Esophagus muscularis mucosa (tissue), 4 donors: ENCODE measurements around the gene SORCS2. TPM values are rescaled to one million over a fixed set of nuclear protein-coding genes. Genes with fewer than 3 reads are reported as not detected.

Experiments used
- DNase-seq: peaks from one replicate; pipeline ENCODE4 v3.0.0-alpha.2; 2017; ENCODE audit errors: extremely low spot score
- H3K27ac ChIP-seq, 4 donors: fragments of 200-600 bp; sonication (generic); replicated peaks in 1 of 4; 1 replicate in 3 of 4; 2 replicates in 1 of 4; pipeline ENCODE4 v1.5.1; 2016 to 2019; ENCODE audit warnings: mild to moderate bottlenecking in 1 of 4
- H3K27me3 ChIP-seq, 4 donors: fragments of 200-600 bp; sonication (generic); one replicate each; pipeline versions ENCODE4 v1.5.1 to v1.6.0; 2016 to 2019
- H3K36me3 ChIP-seq, 4 donors: fragments of 200-600 bp; sonication (generic); one replicate each; pipeline ENCODE4 v1.5.1; 2016 to 2019
- H3K4me1 ChIP-seq, 4 donors: fragments of 200-600 bp; sonication (generic); one replicate each; pipeline ENCODE4 v1.5.1; 2016 to 2019
- H3K4me3 ChIP-seq, 4 donors: fragments of 200-600 bp; sonication (generic); 1 replicate in 2 of 4; 2 replicates in 2 of 4; pipeline ENCODE4 v1.5.1; 2016 to 2019; ENCODE audit warnings: mild to moderate bottlenecking in 4 of 4, moderate library complexity in 1 of 4
- H3K9me3 ChIP-seq, 4 donors: fragments of 200-600 bp; sonication (generic); 1 replicate in 3 of 4; 2 replicates in 1 of 4; pipeline ENCODE4 v1.5.1; 2016 to 2019
- CTCF ChIP-seq, 3 experiments: fragments of 200-600 bp in 2 of 3; fragments of 450-650 bp in 1 of 3; sonication (generic) in 2 of 3; IDR thresholded peaks; one replicate each; pipeline ENCODE4 v1.5.1; 2017 to 2019; ENCODE audit warnings: antibody characterized with exemption in 3 of 3, mild to moderate bottlenecking in 2 of 3, moderate library complexity in 1 of 3
- EP300 ChIP-seq: sonication (generic); formaldehyde crosslinking; IDR thresholded peaks from one replicate; pipeline ENCODE4 v1.6.1; 2017; ENCODE audit warnings: antibody characterized with exemption
- POLR2A ChIP-seq: fragments of 450-650 bp; IDR thresholded peaks from one replicate; pipeline ENCODE4 v1.6.1; 2017; ENCODE audit warnings: antibody characterized with exemption, moderate library complexity, mild to moderate bottlenecking, low read depth
- POLR2AphosphoS5 ChIP-seq, 2 donors: sonication (generic); formaldehyde crosslinking; IDR thresholded peaks; one replicate each; pipeline ENCODE4 v1.6.1; 2017; ENCODE audit warnings: antibody characterized with exemption in 2 of 2
- WGBS: methylation state at CpG from one replicate; pipeline ENCODE4 v1.1.5; 2018; 5-methylcytosine and 5-hydroxymethylcytosine counted together
- intact Hi-C: fragments of 100-400 bp; cut with DNase I; formaldehyde crosslinking; loops from one replicate; pipeline ENCODE4 v1.15.1; 2023
- total RNA-seq, 4 donors: library from RNA; depleted of rRNA; stranded (reverse); fragments of >200 nt; gene quantifications; one replicate each; pipeline versions ENCODE4 v1.1.0 to v1.2.1, GENCODE V29; 2016

The SORCS2 gene
- total RNA-seq, 4 donors from 2014 or later, result 3.3 to 10.1 (median 4.3) TPM

- H3K4me3 ChIP-seq, result no peak overlapping the region
- H3K27ac ChIP-seq, result no peak overlapping the region
- WGBS, result 78% methylated on average over 5 of the region's 6 CpGs
- H3K4me1 ChIP-seq, result peaks cover 0 to 12% (median 3%) of the 10 kb centered on the region in 4 donors
- H3K36me3 ChIP-seq, result no peaks in the 10 kb centered on the region
- no peaks in the 10 kb centered on the region for H3K27me3 ChIP-seq
- no peak for DNase-seq
- TF ChIP-seq EP300 (no peak), POLR2AphosphoS5 (IDR thresholded peaks at IDR 0.05) (no peak), CTCF (IDR thresholded peaks at IDR 0.05) (no peak), POLR2A (no peak)
- intact Hi-C loops, result no loop called here
- no peaks in the 10 kb centered on the region for H3K9me3 ChIP-seq
These were observed 329.3 kb downstream of the SORCS2 start for GRCh38 chr4:7521666-7522065.

GRCh38 chr4:7522452-7523220, 330.3 kb downstream of the SORCS2 start:
- Histone ChIP-seq H3K4me1 (peaks cover 0 to 6% (median 3%) of the 10 kb centered on the region in 4 donors), H3K4me3 (no peak overlapping the region), H3K27me3 (no peaks in the 10 kb centered on the region), H3K36me3 (no peaks in the 10 kb centered on the region), H3K9me3 (no peaks in the 10 kb centered on the region), H3K27ac (no peak overlapping the region)
- DNase-seq, result no peak
- WGBS, result 78% methylated on average over 5 of the region's 6 CpGs
- intact Hi-C loops, result no loop called here
- TF ChIP-seq POLR2AphosphoS5 (IDR thresholded peaks at IDR 0.05), result no peak

GRCh38 chr4:7523526-7523925, 331.2 kb downstream of the SORCS2 start:
- no peak overlapping the region for H3K4me3 ChIP-seq
- H3K27ac ChIP-seq, result no peak overlapping the region
- DNase-seq, result no peak
- H3K27me3 ChIP-seq, result no peaks in the 10 kb centered on the region
- intact Hi-C loops, result no loop called here
- 90% methylated on average over 11 of the region's 12 CpGs for WGBS
- no peaks in the 10 kb centered on the region for H3K9me3 ChIP-seq
- TF ChIP-seq POLR2AphosphoS5 (IDR thresholded peaks at IDR 0.05), result no peak
- no peak for TF ChIP-seq EP300
- TF ChIP-seq POLR2A, result no peak
- no peak for TF ChIP-seq CTCF (IDR thresholded peaks at IDR 0.05)
- H3K36me3 ChIP-seq, result no peaks in the 10 kb centered on the region
- peaks cover 0 to 6% (median 3%) of the 10 kb centered on the region in 4 donors for H3K4me1 ChIP-seq

- DNase-seq, result no peak
- intact Hi-C loops, result no loop called here
- no peaks in the 10 kb centered on the region for H3K36me3 ChIP-seq
- TF ChIP-seq CTCF (IDR thresholded peaks at IDR 0.05), result no peak
- TF ChIP-seq POLR2AphosphoS5 (IDR thresholded peaks at IDR 0.05), result no peak
- no peak for TF ChIP-seq POLR2A
- TF ChIP-seq EP300, result no peak
- H3K27ac ChIP-seq, result no peak overlapping the region
- H3K9me3 ChIP-seq, result no peaks in the 10 kb centered on the region
- H3K27me3 ChIP-seq, result no peaks in the 10 kb centered on the region
- peaks cover 0 to 6% (median 1%) of the 10 kb centered on the region in 4 donors for H3K4me1 ChIP-seq
- no peak overlapping the region for H3K4me3 ChIP-seq
- WGBS, result 59% methylated on average over 12 of the region's 12 CpGs
These were observed 331.8 kb downstream of the SORCS2 start for GRCh38 chr4:7524064-7524682.

- no peak overlapping the region for H3K4me3 ChIP-seq
- 68% methylated on average over 14 of the region's 14 CpGs for WGBS
These were observed 332.5 kb downstream of the SORCS2 start for GRCh38 chr4:7524843-7525242.

More at GRCh38 chr4:7524843-7525242, 332.5 kb downstream of the SORCS2 start:
- no peak for TF ChIP-seq EP300
- no peak for TF ChIP-seq POLR2A
- TF ChIP-seq CTCF (IDR thresholded peaks at IDR 0.05), result no peak
- no peak for TF ChIP-seq POLR2AphosphoS5 (IDR thresholded peaks at IDR 0.05)
- intact Hi-C loops, result no loop called here
- Histone ChIP-seq H3K27ac (no peak overlapping the region), H3K9me3 (no peaks in the 10 kb centered on the region), H3K4me1 (peaks cover 0 to 6% (median 0%) of the 10 kb centered on the region in 4 donors), H3K27me3 (no peaks in the 10 kb centered on the region), H3K36me3 (no peaks in the 10 kb centered on the region)
- DNase-seq, result no peak
